ENCODE data around the gene MDK. TPM values are rescaled to one million over a fixed set of nuclear protein-coding genes. Genes with fewer than 3 reads are reported as not detected.

The MDK gene
- total and polyA plus RNA-seq, 2 of the 13 experiments (the other 11 are each of a cell fraction or from before 2014, with no cell fraction given) = 312 to 407 TPM

GRCh38 chr11:46389450-46390330 lies 8.2 kb downstream of the MDK start (continued):
- TF ChIP-seq ZBTB4 (CRISPR knock-in tag; IDR thresholded peaks at IDR 0.05; ENCODE audit: borderline replicate concordance) (peak; percentile 24; the same call in 1 of the 2 replicates), HIVEP1 (CRISPR knock-in tag; IDR thresholded peaks at IDR 0.05) (peak; percentile 22; the same call in 1 of the 2 replicates), ISL2 (CRISPR knock-in tag; IDR thresholded peaks at IDR 0.05) (peak; percentile 59), RERE (CRISPR knock-in tag; IDR thresholded peaks at IDR 0.05; ENCODE audit: low read depth) (no peak), ZNF251 (CRISPR knock-in tag; IDR thresholded peaks at IDR 0.05) (no peak), BHLHE40 (IDR thresholded peaks at IDR 0.05; ENCODE audit: low read length) (peak; percentile 64), ZNF746 (CRISPR knock-in tag; IDR thresholded peaks at IDR 0.05) (no peak), MBNL3 (CRISPR knock-in tag; conservative IDR thresholded peaks at IDR 0.05) (no peak), ZBTB26 (CRISPR knock-in tag; IDR thresholded peaks at IDR 0.05; ENCODE audit: borderline replicate concordance) (no peak), RBAK (CRISPR knock-in tag; IDR thresholded peaks at IDR 0.05) (no peak), ZNF501 (CRISPR knock-in tag; IDR thresholded peaks at IDR 0.05) (no peak), ZBTB44 (CRISPR knock-in tag; IDR thresholded peaks at IDR 0.05) (no peak), ZFP82 (CRISPR knock-in tag; IDR thresholded peaks at IDR 0.05; ENCODE audit: borderline replicate concordance) (no peak), RFX5 (IDR thresholded peaks at IDR 0.05; ENCODE audit: low read depth, low read length) (no peak), ZNF75D (CRISPR knock-in tag; IDR thresholded peaks at IDR 0.05; ENCODE audit: borderline replicate concordance) (no peak), ZNF234 (CRISPR knock-in tag; conservative IDR thresholded peaks at IDR 0.05) (no peak), HMG20B (CRISPR knock-in tag; conservative IDR thresholded peaks at IDR 0.05) (no peak)

Measured in HepG2 (cell line).